B cell (primary cell): Measurements from ENCODE around the gene CDK18. TPM values are rescaled to one million over a fixed set of nuclear protein-coding genes. Genes with fewer than 3 reads are reported as not detected.

ENCODE experiments used
- ATAC-seq: fragments of 200-7000 bp; cut with Tn5 transposase; one replicate; pipeline ENCODE4 v1.10.0; 2021; ENCODE audit warnings: low read depth, mild to moderate bottlenecking, moderate number of reproducible peaks, moderate library complexity
- CTCF ChIA-PET: fragments of 350-600 bp; sonication (Branson Sonifier 250); formaldehyde crosslinking; loops from one replicate; lab custom pipeline; 2021; ENCODE audit warnings: antibody characterized with exemption, inconsistent platforms; lab: Charles Lee
- POLR2A ChIA-PET: fragments of 350-600 bp; sonication (Branson Sonifier 250); formaldehyde crosslinking; loops from one replicate; lab custom pipeline; 2021; ENCODE audit warnings: antibody characterized with exemption; lab: Charles Lee
- DNase-seq: peaks from one replicate; pipeline ENCODE4 v3.0.0; 2013
- H2AFZ ChIP-seq: 2 replicates; pipeline ENCODE4 v1.6.1; 2012; ENCODE audit warnings: mild to moderate bottlenecking, low read depth, low read length; ENCODE audit not compliant: insufficient read depth, poor library complexity, severe bottlenecking
- H3K27ac ChIP-seq, 2 donors: 1 replicate in 1 of 2; 2 replicates in 1 of 2; pipeline ENCODE4 v1.5.1; 2012 to 2013; ENCODE audit warnings: low read length in 2 of 2, mild to moderate bottlenecking in 2 of 2, moderate library complexity in 1 of 2
- H3K27me3 ChIP-seq, 4 experiments: fragments of 200-600 bp in 1 of 4; sonication (generic) in 1 of 4; replicated peaks in 1 of 4; 1 replicate in 2 of 4; 2 replicates in 2 of 4; pipeline versions ENCODE4 v1.6.1 to v1.7.0; 2013 to 2016; ENCODE audit warnings: low read length in 3 of 4, mild to moderate bottlenecking in 2 of 4, mixed read lengths in 1 of 4, moderate library complexity in 1 of 4; ENCODE audit not compliant: insufficient read depth in 4 of 4, control insufficient read depth in 3 of 4; ENCODE audit errors: control extremely low read depth in 1 of 4
- H3K36me3 ChIP-seq, 2 experiments: replicated peaks in 1 of 2; 1 replicate in 1 of 2; 2 replicates in 1 of 2; pipeline versions ENCODE4 v1.6.1 to v1.7.1; 2013; ENCODE audit warnings: low read length in 1 of 2; ENCODE audit not compliant: insufficient read depth in 2 of 2, control insufficient read depth in 1 of 2; ENCODE audit errors: control extremely low read depth in 1 of 2, extremely low read depth in 1 of 2
- H3K4me1 ChIP-seq, 2 donors: fragments of 200-600 bp in 1 of 2; sonication (generic) in 1 of 2; 1 replicate in 1 of 2; 2 replicates in 1 of 2; pipeline versions ENCODE4 v1.5.1 to v1.6.1; 2013 to 2017; ENCODE audit warnings: low read length in 2 of 2; ENCODE audit not compliant: control insufficient read depth in 2 of 2, insufficient read depth in 2 of 2
- H3K4me2 ChIP-seq: replicated peaks from 2 replicates; pipeline ENCODE3; 2012; ENCODE audit warnings: mild to moderate bottlenecking, low read depth, low read length; ENCODE audit not compliant: poor library complexity, severe bottlenecking
- H3K4me3 ChIP-seq, 5 experiments: fragments of 200-600 bp in 1 of 5; sonication (generic) in 1 of 5; 1 replicate in 3 of 5; 2 replicates in 2 of 5; pipeline versions ENCODE4 v1.5.1 to v1.7.0; 2011 to 2016; ENCODE audit warnings: low read length in 4 of 5, mild to moderate bottlenecking in 4 of 5, low read depth in 2 of 5, control low read depth in 1 of 5, moderate library complexity in 1 of 5; ENCODE audit not compliant: insufficient read depth in 1 of 5; ENCODE audit errors: control extremely low read depth in 1 of 5, extremely low read depth in 1 of 5
- H3K79me2 ChIP-seq: fragments of 200-600 bp; sonication (generic); one replicate; pipeline ENCODE4 v1.6.0; 2016; ENCODE audit warnings: low read length; ENCODE audit not compliant: control insufficient read depth, insufficient read depth
- H3K9ac ChIP-seq: fragments of 200-600 bp; sonication (generic); 2 replicates; pipeline ENCODE4 v1.6.1; 2017; ENCODE audit warnings: mild to moderate bottlenecking, low read length, moderate library complexity
- H3K9me3 ChIP-seq, 3 donors: one replicate each; pipeline versions ENCODE4 v1.6.1 to v1.7.1; 2013; ENCODE audit warnings: low read length in 2 of 3; ENCODE audit not compliant: control insufficient read depth in 2 of 3, insufficient read depth in 1 of 3; ENCODE audit errors: control extremely low read depth in 1 of 3
- H4K20me1 ChIP-seq: 2 replicates; pipeline ENCODE4 v1.6.0; 2012; ENCODE audit warnings: mild to moderate bottlenecking, low read length; ENCODE audit not compliant: insufficient read depth, control insufficient read depth, poor library complexity, severe bottlenecking
- H3K27ac Mint-ChIP-seq: one replicate; pipeline ENCODE4 v1.8.0; 2021; ENCODE audit warnings: mixed read lengths
- H3K27me3 Mint-ChIP-seq: one replicate; pipeline ENCODE4 v1.8.0; 2021; ENCODE audit warnings: mixed read lengths
- H3K4me1 Mint-ChIP-seq: one replicate; pipeline ENCODE4 v1.8.0; 2021; ENCODE audit warnings: mixed read lengths
- H3K4me3 Mint-ChIP-seq: one replicate; pipeline ENCODE4 v1.8.0; 2021; ENCODE audit warnings: mixed read lengths
- H3K9me3 Mint-ChIP-seq: one replicate; pipeline ENCODE4 v1.8.0; 2022; ENCODE audit warnings: mixed read lengths; ENCODE audit not compliant: insufficient read depth
- EZH2 ChIP-seq: IDR thresholded peaks from 2 replicates; pipeline ENCODE4 v1.6.1; 2012; ENCODE audit warnings: borderline replicate concordance, low read depth, mild to moderate bottlenecking, moderate library complexity, low read length; ENCODE audit not compliant: insufficient read depth, poor library complexity, severe bottlenecking
- WGBS: methylation state at CpG from one replicate; pipeline ENCODE4 v1.1.5; 2013; ENCODE audit warnings: missing lambda C conversion rate; ENCODE audit not compliant: insufficient coverage; 5-methylcytosine and 5-hydroxymethylcytosine counted together
- intact Hi-C: fragments of 100-400 bp; cut with micrococcal nuclease; formaldehyde crosslinking; loops from one replicate; pipeline ENCODE4 v1.10.0; 2022
- polyA plus RNA-seq: library from polyadenylated mRNA; depleted of rRNA; stranded (reverse); fragments of >200 nt; gene quantifications from 2 replicates; pipeline ENCODE4 v1.2.3, GENCODE V29; 2012
- total RNA-seq, 2 donors: library from RNA; stranded (reverse); fragments of 120-200 nt in 1 of 2; gene quantifications; 1 replicate in 1 of 2; 2 replicates in 1 of 2; pipeline versions ENCODE4 v1.2.3 to v1.2.4, GENCODE V29; 2013 to 2022
- TF ChIP-seq, protein P1 (sequence below): fragments of 200-600 bp; IDR thresholded peaks from one replicate; pipeline ENCODE4 v1.8.0; 2022; ENCODE audit warnings: antibody characterized with exemption, mild to moderate bottlenecking

Gene CDK18
- total and polyA plus RNA-seq, 2 donors (not counting 1 experiment from before 2014, with no cell fraction given), result 3.8 to 4.7 TPM

DNA sequence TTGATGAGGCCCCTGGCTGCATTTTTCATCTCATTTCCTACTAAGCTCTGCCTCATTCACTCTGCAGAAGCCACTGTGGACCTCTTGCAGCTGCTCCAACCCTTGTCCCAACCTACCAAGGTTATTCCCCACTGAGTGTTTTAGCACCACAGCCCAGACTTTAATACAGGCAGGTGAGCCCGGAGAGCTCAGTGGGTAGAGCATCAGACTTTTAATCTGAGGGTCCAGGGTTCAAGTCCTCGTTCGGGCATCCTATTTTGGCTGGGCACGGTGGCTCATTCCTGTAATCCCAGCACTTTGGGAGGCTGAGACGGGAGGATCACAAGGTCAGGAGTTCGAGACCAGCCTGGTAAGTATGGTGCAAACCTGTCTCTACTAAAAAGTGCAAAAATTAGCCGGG, 30.5 kb upstream of the CDK18 start:
- Histone ChIP-seq H3K36me3 (no peaks in the 10 kb centered on the region), H2AFZ (no peak overlapping the region), H3K27ac (no peak overlapping the region), H3K4me3 (no peak overlapping the region), H3K4me1 (no peaks in the 10 kb centered on the region), H3K9ac (no peak overlapping the region), H3K4me2 (no peak overlapping the region), H4K20me1 (no peaks in the 10 kb centered on the region), H3K9me3 (peaks cover 0 to 20% (median 20%) of the 10 kb centered on the region in 3 donors), H3K27me3 (peaks cover 0 to 33% (median 9%) of the 10 kb centered on the region in 4 experiments), H3K79me2 (no peaks in the 10 kb centered on the region)
- DNase-seq, result no peak
- Mint-ChIP-seq H3K9me3 (peaks cover 7% of the 10 kb centered on the region), H3K4me3 (no peak overlapping the region), H3K27ac (no peak overlapping the region), H3K27me3 (peaks cover 36% of the 10 kb centered on the region), H3K4me1 (peaks cover 5% of the 10 kb centered on the region)
- 81% methylated on average over 7 of the region's 7 CpGs for WGBS
- intact Hi-C loops, result no loop called here
- ChIA-PET CTCF (interaction anchor here (8.7 kb wide), 1 partner anchor 13 kb away, joined by 65 read pairs; no protein-coding TSS in a partner anchor), POLR2A (no interaction called here)
- no peak for ATAC-seq
- TF ChIP-seq, protein P1, sequence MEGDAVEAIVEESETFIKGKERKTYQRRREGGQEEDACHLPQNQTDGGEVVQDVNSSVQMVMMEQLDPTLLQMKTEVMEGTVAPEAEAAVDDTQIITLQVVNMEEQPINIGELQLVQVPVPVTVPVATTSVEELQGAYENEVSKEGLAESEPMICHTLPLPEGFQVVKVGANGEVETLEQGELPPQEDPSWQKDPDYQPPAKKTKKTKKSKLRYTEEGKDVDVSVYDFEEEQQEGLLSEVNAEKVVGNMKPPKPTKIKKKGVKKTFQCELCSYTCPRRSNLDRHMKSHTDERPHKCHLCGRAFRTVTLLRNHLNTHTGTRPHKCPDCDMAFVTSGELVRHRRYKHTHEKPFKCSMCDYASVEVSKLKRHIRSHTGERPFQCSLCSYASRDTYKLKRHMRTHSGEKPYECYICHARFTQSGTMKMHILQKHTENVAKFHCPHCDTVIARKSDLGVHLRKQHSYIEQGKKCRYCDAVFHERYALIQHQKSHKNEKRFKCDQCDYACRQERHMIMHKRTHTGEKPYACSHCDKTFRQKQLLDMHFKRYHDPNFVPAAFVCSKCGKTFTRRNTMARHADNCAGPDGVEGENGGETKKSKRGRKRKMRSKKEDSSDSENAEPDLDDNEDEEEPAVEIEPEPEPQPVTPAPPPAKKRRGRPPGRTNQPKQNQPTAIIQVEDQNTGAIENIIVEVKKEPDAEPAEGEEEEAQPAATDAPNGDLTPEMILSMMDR, result no peak
- no peak for TF ChIP-seq EZH2

- Histone ChIP-seq H3K27me3 (peaks cover 0 to 29% (median 7%) of the 10 kb centered on the region in 4 experiments), H3K36me3 (no peaks in the 10 kb centered on the region), H3K79me2 (no peaks in the 10 kb centered on the region), H3K4me2 (no peak overlapping the region), H2AFZ (no peak overlapping the region), H3K4me1 (peaks cover under 1 to 2% of the 10 kb centered on the region in 2 donors), H3K4me3 (no peak overlapping the region), H3K9me3 (peaks cover 0 to 20% (median 17%) of the 10 kb centered on the region in 3 donors), H3K9ac (no peak overlapping the region), H3K27ac (no peak overlapping the region), H4K20me1 (no peaks in the 10 kb centered on the region)
- H3K27ac Mint-ChIP-seq, result no peak overlapping the region
- H3K9me3 Mint-ChIP-seq, result peaks cover 7% of the 10 kb centered on the region
- no peak overlapping the region for H3K4me3 Mint-ChIP-seq
- POLR2A ChIA-PET, result no interaction called here
- DNase-seq (no peak), ATAC-seq (no peak)
- 100% methylated on average over 2 of the region's 3 CpGs for WGBS
- TF ChIP-seq EZH2, result no peak
- TF ChIP-seq, protein P1, result no peak
- intact Hi-C loops, result no loop called here
- CTCF ChIA-PET, result interaction anchor here (8.7 kb wide), 1 partner anchor 13 kb away, joined by 65 read pairs; no protein-coding TSS in a partner anchor
- H3K4me1 Mint-ChIP-seq, result peaks cover 6% of the 10 kb centered on the region
- H3K27me3 Mint-ChIP-seq, result peaks cover 30% of the 10 kb centered on the region
Observed at GRCh38 chr1:205474571-205474970, 29.9 kb upstream of the CDK18 start.
